IPS-18c (cell line): ENCODE results near the gene MUC12.
A peak's percentile ranks its signal among the peaks of the same experiment; 100 is the strongest.
"Not testable (repeated sequence)": the region's sequence is repeated elsewhere in the genome, so short reads cannot be mapped to it uniquely, and the experiment has no call there.

Experiments
- H3K4me3 ChIP-seq: 2 replicates; pipeline ENCODE4 v1.7.0; 2013; ENCODE audit warnings: low read depth, mild to moderate bottlenecking, low read length, moderate library complexity; ENCODE audit not compliant: insufficient read depth
- H3K9me3 ChIP-seq: one replicate; pipeline ENCODE4 v1.6.1; 2013; ENCODE audit warnings: mild to moderate bottlenecking, low read length, moderate library complexity; ENCODE audit not compliant: control insufficient read depth, insufficient read depth

Gene MUC12

DNA sequence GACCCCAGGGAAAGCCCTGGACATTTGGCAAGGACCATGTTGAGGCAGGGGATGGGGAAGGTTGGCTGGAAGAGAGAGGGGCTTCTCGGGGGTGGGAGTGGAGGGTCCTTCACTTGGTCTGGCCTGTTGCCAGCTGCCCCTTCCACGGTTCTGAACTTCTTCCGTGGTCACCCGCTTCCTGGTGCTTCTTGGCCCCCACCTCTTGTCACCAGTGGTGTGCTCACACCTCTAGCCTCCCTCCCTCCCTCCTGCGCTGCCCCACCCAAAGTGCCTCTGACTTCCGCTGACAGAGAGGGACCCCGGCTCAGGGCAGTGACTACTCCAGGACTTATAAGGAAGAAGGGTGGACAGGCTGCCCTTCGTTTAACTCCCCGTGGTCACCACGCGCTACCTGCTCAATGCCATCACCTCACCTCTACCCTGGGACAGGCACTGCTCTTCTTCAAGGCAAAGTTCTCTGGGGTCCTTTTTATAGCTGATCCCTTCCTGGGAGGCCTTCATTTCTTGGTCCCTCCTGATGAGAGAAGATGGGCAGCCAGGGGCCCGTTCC, at the start of gene MUC12:
MUC12 (plus strand) TSS at position 500 of the 550 bp plus-strand sequence. CDS start 58 bp downstream, outside the sequence.
- no peaks in the 10 kb centered on the region for H3K9me3 ChIP-seq
- H3K4me3 ChIP-seq, result no peak within 1 kb of the TSS

- H3K4me3 ChIP-seq, H3K9me3 ChIP-seq: not testable (repeated sequence)
These were observed 49.5 kb upstream of the MUC12 start for GRCh38 chr7:100919779-100920437.

- Histone ChIP-seq H3K4me3 (no peak overlapping the region), H3K9me3 (peaks cover 2% of the 10 kb centered on the region)
These were observed 48.3 kb upstream of the MUC12 start for GRCh38 chr7:100921039-100921438.

GRCh38 chr7:100923616-100924015, 45.7 kb upstream of the MUC12 start:
- not testable (repeated sequence) for H3K9me3 ChIP-seq

DNA sequence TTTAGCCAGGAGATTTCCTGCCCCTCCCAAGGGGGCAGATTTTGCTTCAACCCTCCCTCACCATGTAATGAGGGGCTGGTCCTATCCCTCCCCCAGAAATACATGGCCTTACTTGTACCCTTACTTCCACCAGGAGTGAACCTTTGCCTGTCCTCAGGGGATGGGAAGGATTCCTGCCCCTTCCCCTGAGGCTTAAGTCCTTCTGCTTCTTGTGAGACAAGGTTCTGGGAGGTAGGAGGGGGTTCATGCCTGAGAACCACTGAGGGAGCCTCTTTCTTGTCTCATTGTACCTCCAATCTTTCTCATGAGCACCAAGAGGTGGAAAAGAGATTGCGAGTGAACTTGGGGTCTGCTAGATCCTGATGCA, 39.6 kb upstream of the MUC12 start:
- Histone ChIP-seq H3K9me3 (peaks cover 2% of the 10 kb centered on the region), H3K4me3 (no peak overlapping the region)

More at GRCh38 chr7:100923616-100924015, 45.7 kb upstream of the MUC12 start:
- not testable (repeated sequence) for H3K4me3 ChIP-seq

DNA sequence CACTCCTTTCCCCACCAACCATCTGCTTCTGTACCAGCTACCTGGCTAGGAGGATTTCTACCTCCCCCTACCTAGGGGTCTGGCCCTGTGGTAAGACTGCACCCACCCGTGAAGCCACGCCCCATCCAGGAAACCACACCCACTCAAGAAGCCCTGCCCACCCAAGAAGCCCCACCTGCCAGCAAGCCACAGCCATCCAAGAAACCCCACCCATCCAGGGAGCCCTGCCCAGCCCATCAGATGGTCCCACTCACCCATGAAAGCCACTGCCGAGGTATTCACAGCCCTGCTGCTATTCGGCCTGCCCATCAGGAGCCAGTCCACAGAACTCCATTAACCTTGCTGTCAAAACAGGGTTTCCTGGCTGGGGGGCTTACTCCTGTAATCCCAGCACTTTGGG, 35.6 kb upstream of the MUC12 start:
- Histone ChIP-seq H3K4me3 (no peak overlapping the region), H3K9me3 (peaks cover 4% of the 10 kb centered on the region)

DNA sequence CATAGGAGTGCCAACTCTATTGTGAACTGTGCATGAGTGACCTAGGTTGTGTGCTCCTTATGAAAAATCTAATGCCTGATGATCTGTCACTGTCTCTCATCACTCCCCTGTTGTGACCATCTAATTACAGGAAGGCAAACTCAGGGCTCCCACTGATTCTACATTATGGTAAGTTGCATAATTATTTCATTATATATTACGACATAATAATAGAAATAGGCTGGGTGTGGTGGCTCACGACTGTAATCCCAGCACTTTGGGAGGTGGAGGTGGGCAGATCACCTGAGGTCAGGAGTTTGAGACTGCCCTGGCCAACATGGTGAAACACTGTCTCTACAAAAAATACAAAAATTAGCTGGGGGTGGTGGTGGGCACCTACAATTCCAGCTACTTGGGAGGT, 34.0 kb upstream of the MUC12 start:
- H3K9me3 ChIP-seq, H3K4me3 ChIP-seq: not testable (repeated sequence)

GRCh38 chr7:100936167-100936566, 33.2 kb upstream of the MUC12 start:
- H3K4me3 ChIP-seq, result not testable (repeated sequence)

DNA sequence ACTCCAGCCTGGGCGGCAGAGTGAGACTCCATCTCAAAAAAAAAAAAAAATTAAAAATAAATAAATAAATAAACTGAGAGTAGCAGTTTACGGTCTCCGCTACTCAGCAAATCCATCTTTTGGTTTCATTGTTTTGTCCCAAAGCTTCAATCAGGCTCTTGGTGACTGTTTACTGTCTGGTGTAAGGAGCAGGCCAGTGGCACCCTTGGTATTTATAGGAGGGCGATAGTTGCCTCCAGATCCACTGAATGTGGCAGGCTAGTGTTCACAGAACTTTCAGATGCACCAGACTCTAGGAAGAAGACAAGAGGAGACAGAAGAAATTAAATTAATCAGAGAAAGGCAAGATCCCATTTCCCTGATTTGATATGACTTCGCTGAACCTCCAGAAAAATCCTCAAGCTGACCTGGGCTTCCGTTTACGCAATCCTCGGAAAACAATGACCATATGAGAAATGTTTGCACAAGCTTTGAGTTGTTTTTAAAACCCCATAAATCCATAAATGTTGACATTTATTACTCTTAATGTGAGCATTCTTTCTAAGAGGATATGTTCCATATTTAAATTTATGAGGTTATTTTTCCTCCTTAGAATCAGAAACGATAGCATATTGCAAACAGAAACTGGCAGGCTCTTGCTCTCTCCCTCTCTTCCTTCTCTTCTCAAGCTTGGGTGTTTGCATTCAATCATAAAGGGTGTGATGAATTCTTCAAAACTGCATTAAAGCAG, 27.2 kb upstream of the MUC12 start:
- Histone ChIP-seq H3K4me3 (no peak overlapping the region), H3K9me3 (peaks cover 2% of the 10 kb centered on the region)

More at GRCh38 chr7:100936167-100936566, 33.2 kb upstream of the MUC12 start:
- H3K9me3 ChIP-seq, result not testable (repeated sequence)

DNA sequence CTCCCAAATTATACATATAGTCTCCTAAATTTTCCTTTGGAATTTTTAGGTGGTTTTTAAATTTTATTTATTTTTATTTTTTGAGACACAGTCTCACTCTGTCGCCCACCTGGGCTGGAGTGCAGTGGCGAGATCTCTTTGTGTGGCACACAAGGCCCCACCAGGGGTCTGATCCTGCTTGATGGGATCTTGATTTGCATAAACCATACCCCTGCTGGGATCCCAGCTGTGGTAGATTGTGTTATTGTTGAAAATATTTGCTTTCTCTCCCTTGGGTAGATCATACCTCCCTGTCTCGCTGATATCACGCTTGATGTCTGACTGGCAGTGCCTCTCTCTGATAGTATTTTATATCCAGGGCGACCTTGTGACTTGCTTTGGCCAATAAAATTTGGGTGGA, 25.7 kb upstream of the MUC12 start:
- no peak overlapping the region for H3K4me3 ChIP-seq
- H3K9me3 ChIP-seq, result peaks cover 2% of the 10 kb centered on the region

DNA sequence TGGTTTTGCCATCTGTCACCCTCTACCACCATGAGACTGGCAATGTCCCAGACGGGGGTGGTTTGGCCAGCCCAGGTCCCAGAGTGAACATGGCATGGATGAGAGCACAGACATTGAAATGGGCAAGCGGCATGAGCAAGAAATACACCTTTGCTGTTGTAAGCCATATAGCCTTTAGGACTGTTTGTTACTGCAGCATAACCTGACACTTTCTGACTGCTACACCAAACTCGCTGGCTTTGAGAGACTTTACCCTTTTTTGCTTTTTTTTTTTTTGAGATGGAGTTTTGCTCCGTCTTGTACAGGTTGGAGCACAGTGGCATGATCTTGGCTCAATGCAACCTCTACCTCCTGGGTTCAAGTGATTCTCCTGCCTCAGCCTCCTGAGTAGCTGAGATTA, 25.2 kb upstream of the MUC12 start:
- Histone ChIP-seq H3K4me3 (no peak overlapping the region; the same call in 1 of the 2 replicates), H3K9me3 (peaks cover 2% of the 10 kb centered on the region)

DNA sequence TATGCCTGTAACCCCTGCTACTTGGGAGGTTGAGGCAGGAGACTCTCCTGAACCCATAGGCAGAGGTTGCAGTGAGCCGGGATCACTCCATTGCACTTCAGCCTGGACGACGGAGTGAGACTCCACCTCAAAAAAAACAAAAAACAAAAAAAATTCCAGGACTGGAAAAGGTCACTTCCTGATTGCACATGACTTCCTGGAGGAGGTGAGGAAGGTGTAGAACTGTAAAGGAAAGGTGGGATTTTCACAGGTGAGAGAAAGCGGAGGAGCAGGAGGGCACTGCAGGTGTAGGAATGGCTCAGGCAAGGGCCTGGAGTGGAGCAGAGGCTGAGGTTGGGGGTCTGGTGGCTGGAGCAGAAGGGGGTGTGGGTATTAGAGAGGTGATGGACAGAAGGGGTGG, 23.3 kb upstream of the MUC12 start:
- Histone ChIP-seq H3K9me3 (peaks cover 2% of the 10 kb centered on the region), H3K4me3 (no peak overlapping the region)

- Histone ChIP-seq H3K9me3 (peaks cover 2% of the 10 kb centered on the region), H3K4me3 (no peak overlapping the region)
These were observed 22.5 kb upstream of the MUC12 start for GRCh38 chr7:100946766-100947365.

DNA sequence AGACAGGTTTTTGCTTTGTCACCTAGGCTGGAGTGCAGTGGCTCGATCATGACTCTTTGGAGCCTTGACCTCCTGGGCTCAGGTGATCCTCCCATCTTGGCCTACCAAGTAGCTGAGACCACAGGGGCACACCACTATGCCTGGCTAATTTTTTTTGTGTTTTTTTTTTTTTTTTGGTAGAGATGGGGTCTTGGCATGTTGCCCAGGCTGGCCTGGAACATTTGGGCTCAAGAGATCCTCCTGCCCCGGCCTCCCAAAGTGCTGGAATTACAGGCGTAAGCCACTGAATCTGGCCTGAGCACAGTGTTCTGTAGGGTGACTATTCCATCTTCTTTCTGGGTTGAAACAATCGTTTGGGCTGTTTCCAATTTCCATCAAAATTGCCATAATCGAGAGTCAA, 21.6 kb upstream of the MUC12 start:
- H3K9me3 ChIP-seq, result peaks cover 2% of the 10 kb centered on the region
- no peak overlapping the region for H3K4me3 ChIP-seq

GRCh38 chr7:100949227-100949932, 20.0 kb upstream of the MUC12 start, which contains the start of gene MUC3A:
Gene MUC3A, plus strand, starts transcription at chr7:100949534. Its CDS starts 91 bp downstream, at chr7:100949625.
- Histone ChIP-seq H3K9me3 (no peaks in the 10 kb centered on the region), H3K4me3 (peak within 1 kb of the TSS; percentile 9)

- Histone ChIP-seq H3K9me3 (no peaks in the 10 kb centered on the region), H3K4me3 (peak overlapping the region; percentile 9; the same call in 1 of the 2 replicates)
These were observed 19.4 kb upstream of the MUC12 start for GRCh38 chr7:100949933-100950443.

DNA sequence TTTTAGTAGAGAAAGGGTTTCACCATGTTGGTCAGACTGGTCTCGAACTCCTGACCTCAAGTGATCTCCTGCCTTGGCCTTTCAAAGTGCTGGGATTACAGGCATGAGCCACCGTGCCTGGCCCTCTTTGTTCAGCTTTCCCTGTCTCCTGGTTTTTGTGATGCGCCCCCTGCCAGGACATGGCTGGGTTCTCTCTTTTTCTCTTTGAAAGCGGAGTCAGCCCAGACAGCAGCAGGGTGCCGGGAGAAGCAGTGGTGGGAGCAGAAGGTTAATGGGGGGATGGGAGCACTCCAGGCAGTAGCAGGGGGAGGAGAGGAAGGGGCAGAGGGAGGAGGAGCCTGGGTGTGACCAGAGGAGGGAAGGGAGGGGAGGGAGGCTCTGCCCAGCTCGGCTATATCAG, 18.2 kb upstream of the MUC12 start:
- Histone ChIP-seq H3K9me3 (no peaks in the 10 kb centered on the region), H3K4me3 (no peak overlapping the region)
